GM10248 (cell line): ENCODE results near the gene RANBP6.

ENCODE experiments used
- CTCF ChIA-PET: fragments of 300-600 bp; sonication (Branson Sonifier 250); formaldehyde crosslinking; extraction: SDS; loops from one replicate; lab custom pipeline; 2021; ENCODE audit warnings: antibody characterized with exemption; lab: Yijun Ruan, JAX
- POLR2A ChIA-PET: fragments of 350-650 bp; sonication (Branson Sonifier 250); formaldehyde crosslinking; extraction: SDS; loops from one replicate; lab custom pipeline; 2020; ENCODE audit warnings: antibody characterized with exemption; lab: Yijun Ruan, JAX
- DNase-seq: peaks from one replicate; pipeline ENCODE4 v3.0.0; 2012; ENCODE audit errors: extremely low spot score
- CTCF ChIP-seq: IDR thresholded peaks from 2 replicates; pipeline ENCODE4 v1.5.1; 2012; ENCODE audit warnings: mild to moderate bottlenecking, low read depth; ENCODE audit errors: extremely low read depth, missing control alignments, control extremely low read depth

The RANBP6 gene

GRCh38 chr9:6051511-6051950 is 36.1 kb upstream of the RANBP6 start:
- TF ChIP-seq CTCF, result no peak
- POLR2A ChIA-PET, result no interaction called here
- CTCF ChIA-PET, result interaction anchor here (0.9 to 1.3 kb wide), 3 partner anchors 166 to 517 kb away, joined by 3 to 11 read pairs (median 3); no protein-coding TSS in a partner anchor
- peak; percentile 43 for DNase-seq

GRCh38 chr9:6049798-6050197 is 34.4 kb upstream of the RANBP6 start:
- ChIA-PET POLR2A (no interaction called here), CTCF (interaction anchor here (1.0 to 3.8 kb wide), 6 partner anchors 14 to 214 kb away, joined by 3 to 13 read pairs (median 6); no protein-coding TSS in a partner anchor)
- peak; percentile 41 for DNase-seq
- peak; percentile 42 for TF ChIP-seq CTCF

- TF ChIP-seq CTCF, result no peak
- DNase-seq, result no peak
- POLR2A ChIA-PET, result interaction anchor here (0.7 kb wide), 1 partner anchor 270 kb away, joined by 6 read pairs; no protein-coding TSS in a partner anchor
- CTCF ChIA-PET, result interaction anchor here (1.4 to 3.8 kb wide), 3 partner anchors 24 to 258 kb away, joined by 5 to 13 read pairs (median 9); no protein-coding TSS in a partner anchor
These were observed 32.6 kb upstream of the RANBP6 start for GRCh38 chr9:6048039-6048438.

- POLR2A ChIA-PET, result no interaction called here
- TF ChIP-seq CTCF, result no peak
- DNase-seq, result no peak
- CTCF ChIA-PET, result interaction anchor here (1.4 to 5.6 kb wide), 3 partner anchors 7 to 161 kb away, joined by 3 to 39 read pairs (median 13); no protein-coding TSS in a partner anchor
These were observed 31.6 kb upstream of the RANBP6 start for GRCh38 chr9:6047020-6047419.

GRCh38 chr9:6045364-6045763 is 29.9 kb upstream of the RANBP6 start:
- DNase-seq, result no peak
- POLR2A ChIA-PET, result no interaction called here
- TF ChIP-seq CTCF, result no peak
- CTCF ChIA-PET, result interaction anchor here (0.8 to 5.6 kb wide), 7 partner anchors 9 to 261 kb away, joined by 3 to 39 read pairs (median 5); partner anchors contain the start of gene ERMP1

GRCh38 chr9:6040077-6040476 is 24.7 kb upstream of the RANBP6 start:
- ChIA-PET CTCF (interaction anchor here (1.6 to 2.6 kb wide), 2 partner anchors 15 to 16 kb away, joined by 9 to 10 read pairs; no protein-coding TSS in a partner anchor), POLR2A (no interaction called here)
- no peak for DNase-seq
- no peak for TF ChIP-seq CTCF

GRCh38 chr9:6036391-6036790 is 21.0 kb upstream of the RANBP6 start:
- no peak for DNase-seq
- TF ChIP-seq CTCF, result no peak
- POLR2A ChIA-PET, result no interaction called here
- CTCF ChIA-PET, result interaction anchor here (1.0 to 5.2 kb wide), 3 partner anchors 9 to 18 kb away, joined by 3 to 26 read pairs (median 4); no protein-coding TSS in a partner anchor
